ENCODE results near the gene TECTA.

GRCh38 chr11:121055076-121055475, 46.0 kb upstream of the TECTA start:
- TF ChIP-seq CTCF (IDR thresholded peaks at IDR 0.05) = no peak
- TF ChIP-seq POLR2A (IDR thresholded peaks at IDR 0.05) = no peak
- no peak for TF ChIP-seq POLR2AphosphoS5 (IDR thresholded peaks at IDR 0.05)
- TF ChIP-seq EP300 (IDR thresholded peaks at IDR 0.05) = no peak
